OCI-LY1 (cell line): ENCODE measurements around the gene RTCB.

ENCODE experiments used
- H2AFZ ChIP-seq: fragments of 200-600 bp; sonication (generic), shearing (Covaris generic); 2 replicates; pipeline ENCODE4 v1.6.0; 2014; ENCODE audit warnings: antibody characterized with exemption, mild to moderate bottlenecking, low read length
- H3F3A ChIP-seq: fragments of 200-600 bp; sonication (generic), shearing (Covaris generic); 2 replicates; pipeline ENCODE4 v1.6.0; 2014; ENCODE audit warnings: mild to moderate bottlenecking, antibody characterized with exemption, low read length, moderate library complexity; ENCODE audit not compliant: insufficient read depth
- H3K27ac ChIP-seq: fragments of 200-600 bp; sonication (generic); 2 replicates; pipeline ENCODE4 v1.5.1; 2014; ENCODE audit warnings: low read length, mixed run types, mild to moderate bottlenecking, low read depth; ENCODE audit not compliant: poor library complexity, severe bottlenecking
- H3K27me3 ChIP-seq: fragments of 200-600 bp; sonication (generic); 2 replicates; pipeline ENCODE4 v1.6.0; 2014; ENCODE audit warnings: antibody characterized with exemption, mild to moderate bottlenecking, low read length, moderate library complexity; ENCODE audit not compliant: insufficient read depth
- H3K36me3 ChIP-seq: fragments of 200-600 bp; sonication (generic); 2 replicates; pipeline ENCODE4 v1.6.1; 2014; ENCODE audit warnings: mild to moderate bottlenecking, antibody characterized with exemption, low read length, moderate library complexity, mixed read lengths; ENCODE audit not compliant: insufficient read depth
- H3K4me1 ChIP-seq: fragments of 200-600 bp; sonication (generic); 2 replicates; pipeline ENCODE4 v1.5.1; 2014; ENCODE audit warnings: mild to moderate bottlenecking, low read length, moderate library complexity; ENCODE audit not compliant: insufficient read depth, severe bottlenecking
- H3K4me2 ChIP-seq: fragments of 200-600 bp; sonication (generic), shearing (Covaris generic); 2 replicates; pipeline ENCODE4 v1.6.1; 2014; ENCODE audit warnings: low read length
- H3K4me3 ChIP-seq: fragments of 200-600 bp; sonication (generic); 2 replicates; pipeline ENCODE4 v1.5.1; 2014; ENCODE audit warnings: low read length, low read depth, mild to moderate bottlenecking, mixed read lengths; ENCODE audit not compliant: poor library complexity, severe bottlenecking
- H3K79me2 ChIP-seq: fragments of 200-600 bp; shearing (Covaris generic); 2 replicates; pipeline ENCODE4 v1.6.1; 2016; ENCODE audit warnings: mixed run types, low read length, mixed read lengths; ENCODE audit not compliant: insufficient read depth
- H3K9ac ChIP-seq: fragments of 200-600 bp; sonication (generic), shearing (Covaris generic); 2 replicates; pipeline ENCODE4 v1.6.1; 2014; ENCODE audit warnings: mild to moderate bottlenecking, low read length, mixed read lengths
- H3K9me2 ChIP-seq: fragments of 200-600 bp; sonication (generic), shearing (Covaris generic); 2 replicates; pipeline ENCODE4 v1.6.1; 2014; ENCODE audit warnings: low read depth, mild to moderate bottlenecking, low read length, mixed read lengths
- H3K9me3 ChIP-seq: fragments of 200-600 bp; shearing (Covaris generic); 2 replicates; pipeline ENCODE4 v1.6.1; 2014; ENCODE audit warnings: low read length, mixed read lengths
- H4K20me1 ChIP-seq: fragments of 200-600 bp; sonication (generic), shearing (Covaris generic); 2 replicates; pipeline ENCODE4 v1.6.0; 2016; ENCODE audit warnings: mild to moderate bottlenecking, low read length; ENCODE audit not compliant: insufficient read depth
- EZH2 ChIP-seq: fragments of 200-600 bp; sonication (generic), shearing (Covaris generic); IDR thresholded peaks from 2 replicates; pipeline ENCODE4 v1.8.0; 2017; ENCODE audit warnings: borderline replicate concordance, mixed run types, mild to moderate bottlenecking, antibody characterized with exemption, low read length, moderate library complexity, mixed read lengths
- TF ChIP-seq, protein P1 (sequence below): fragments of 200-600 bp; sonication (generic), shearing (Covaris generic); IDR thresholded peaks from 2 replicates; pipeline ENCODE4 v1.5.1; 2017; ENCODE audit warnings: mild to moderate bottlenecking, antibody characterized with exemption, low read length, moderate library complexity, mixed read lengths

Gene RTCB

DNA sequence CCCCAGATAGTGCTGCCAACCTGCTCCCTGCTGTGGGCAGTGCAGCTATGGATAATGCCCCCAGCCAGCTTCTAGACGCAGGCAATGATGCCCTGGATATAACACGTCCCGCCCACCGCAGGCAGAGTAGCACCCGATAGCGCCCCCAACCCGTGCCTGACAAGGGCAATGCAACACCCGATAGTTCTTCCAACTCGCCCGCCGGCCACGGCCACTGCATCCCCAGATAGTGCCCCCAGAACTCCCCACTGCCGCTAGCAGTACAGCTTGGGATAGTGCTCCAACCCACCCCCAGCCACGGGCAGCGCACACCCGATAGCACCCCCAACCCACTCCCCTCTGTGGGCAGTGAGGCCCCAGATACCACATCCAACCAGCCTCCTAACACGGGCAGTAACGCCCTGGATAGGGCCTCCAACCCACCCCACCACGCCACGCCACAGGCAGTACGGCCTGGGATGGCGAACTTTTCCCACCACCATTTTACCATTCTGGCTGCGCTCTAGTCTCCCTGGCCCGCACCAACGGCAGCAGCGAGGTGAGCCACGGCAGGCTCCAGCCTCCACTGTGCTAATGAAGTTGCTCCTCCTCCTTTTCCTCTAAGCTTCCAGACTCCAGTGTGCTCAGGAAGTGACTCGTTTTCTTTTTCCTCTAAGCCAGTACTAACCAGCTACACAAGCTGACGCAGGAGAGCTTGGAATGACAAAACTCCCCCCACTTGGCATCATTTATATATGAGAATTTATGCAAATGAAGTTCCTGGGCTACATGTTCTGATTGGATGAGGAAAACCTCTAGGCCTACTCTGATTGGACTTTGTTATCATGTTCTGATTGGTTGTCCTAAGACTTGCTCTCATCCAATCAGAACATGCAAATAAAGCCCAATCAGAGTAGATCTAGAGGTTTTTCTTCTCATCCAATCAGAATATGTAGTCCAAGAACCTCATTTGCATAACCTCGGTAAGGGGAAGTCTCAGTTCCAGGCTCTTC, 57.4 kb downstream of the RTCB start:
- no peak overlapping the region for H3K4me2 ChIP-seq
- no peaks in the 10 kb centered on the region for H4K20me1 ChIP-seq
- TF ChIP-seq, protein P1, sequence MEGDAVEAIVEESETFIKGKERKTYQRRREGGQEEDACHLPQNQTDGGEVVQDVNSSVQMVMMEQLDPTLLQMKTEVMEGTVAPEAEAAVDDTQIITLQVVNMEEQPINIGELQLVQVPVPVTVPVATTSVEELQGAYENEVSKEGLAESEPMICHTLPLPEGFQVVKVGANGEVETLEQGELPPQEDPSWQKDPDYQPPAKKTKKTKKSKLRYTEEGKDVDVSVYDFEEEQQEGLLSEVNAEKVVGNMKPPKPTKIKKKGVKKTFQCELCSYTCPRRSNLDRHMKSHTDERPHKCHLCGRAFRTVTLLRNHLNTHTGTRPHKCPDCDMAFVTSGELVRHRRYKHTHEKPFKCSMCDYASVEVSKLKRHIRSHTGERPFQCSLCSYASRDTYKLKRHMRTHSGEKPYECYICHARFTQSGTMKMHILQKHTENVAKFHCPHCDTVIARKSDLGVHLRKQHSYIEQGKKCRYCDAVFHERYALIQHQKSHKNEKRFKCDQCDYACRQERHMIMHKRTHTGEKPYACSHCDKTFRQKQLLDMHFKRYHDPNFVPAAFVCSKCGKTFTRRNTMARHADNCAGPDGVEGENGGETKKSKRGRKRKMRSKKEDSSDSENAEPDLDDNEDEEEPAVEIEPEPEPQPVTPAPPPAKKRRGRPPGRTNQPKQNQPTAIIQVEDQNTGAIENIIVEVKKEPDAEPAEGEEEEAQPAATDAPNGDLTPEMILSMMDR = no peak
- TF ChIP-seq EZH2 = no peak
- H3K36me3 ChIP-seq = no peaks in the 10 kb centered on the region
- H3K4me1 ChIP-seq = no peaks in the 10 kb centered on the region
- no peak overlapping the region for H3K9ac ChIP-seq
- no peak overlapping the region for H3K4me3 ChIP-seq
- H3F3A ChIP-seq = no peaks in the 10 kb centered on the region
- no peak overlapping the region for H3K27ac ChIP-seq
- no peaks in the 10 kb centered on the region for H3K79me2 ChIP-seq
- no peaks in the 10 kb centered on the region for H3K9me2 ChIP-seq
- H3K9me3 ChIP-seq = no peaks in the 10 kb centered on the region
- H3K27me3 ChIP-seq = no peaks in the 10 kb centered on the region
- H2AFZ ChIP-seq = no peak overlapping the region

DNA sequence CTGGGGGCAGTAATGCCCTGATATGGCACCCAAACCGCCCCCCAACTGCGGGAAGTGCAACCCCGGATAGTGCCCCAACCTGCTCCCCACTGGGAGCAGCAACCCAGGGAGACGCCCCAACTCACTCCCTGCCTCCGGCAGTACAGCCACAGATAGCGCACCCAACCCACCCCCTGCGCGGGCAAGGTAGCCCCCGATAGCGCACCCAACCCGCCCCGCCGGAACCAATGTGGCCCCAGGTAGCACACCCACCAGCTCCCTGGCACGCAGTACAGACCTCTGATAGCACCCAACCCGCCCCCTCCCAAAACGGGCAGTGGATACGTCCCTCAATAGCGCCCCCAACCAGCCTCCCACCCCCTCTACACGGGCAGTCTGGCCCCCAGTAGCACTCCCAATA, 58.2 kb downstream of the RTCB start:
- Histone ChIP-seq H3K36me3 (no peaks in the 10 kb centered on the region), H3F3A (no peaks in the 10 kb centered on the region), H3K4me1 (no peaks in the 10 kb centered on the region), H4K20me1 (no peaks in the 10 kb centered on the region), H2AFZ (no peak overlapping the region), H3K4me3 (no peak overlapping the region), H3K27me3 (no peaks in the 10 kb centered on the region), H3K27ac (no peak overlapping the region), H3K9ac (no peak overlapping the region), H3K9me3 (no peaks in the 10 kb centered on the region), H3K9me2 (no peaks in the 10 kb centered on the region), H3K4me2 (no peak overlapping the region), H3K79me2 (no peaks in the 10 kb centered on the region)
- TF ChIP-seq, protein P1 = no peak
- no peak for TF ChIP-seq EZH2

DNA sequence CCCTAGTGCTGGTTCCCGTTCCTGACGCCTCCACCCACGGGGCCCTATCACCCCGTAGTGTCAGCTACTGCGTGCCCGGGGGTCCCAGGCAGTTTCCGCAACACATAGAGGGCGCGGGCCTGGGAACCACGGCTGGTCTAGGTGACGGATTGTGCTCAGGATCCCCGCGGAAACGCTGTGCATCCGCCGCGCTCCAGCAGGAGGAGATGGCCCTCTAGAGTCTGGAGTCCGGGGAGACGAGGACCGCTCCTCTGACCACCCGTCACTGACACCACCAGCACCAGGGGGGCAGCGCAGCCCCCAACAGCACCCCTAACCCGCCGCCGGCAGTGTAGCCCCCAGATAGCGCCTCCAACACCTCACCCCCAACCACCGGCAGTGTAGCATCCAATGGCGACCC, 58.8 kb downstream of the RTCB start:
- Histone ChIP-seq H4K20me1 (no peaks in the 10 kb centered on the region), H3K79me2 (no peaks in the 10 kb centered on the region), H3K36me3 (no peaks in the 10 kb centered on the region), H3K9me3 (no peaks in the 10 kb centered on the region), H3F3A (no peaks in the 10 kb centered on the region), H3K4me2 (no peak overlapping the region), H3K27ac (no peak overlapping the region), H3K4me3 (no peak overlapping the region), H2AFZ (no peak overlapping the region), H3K27me3 (no peaks in the 10 kb centered on the region), H3K9ac (no peak overlapping the region), H3K9me2 (no peaks in the 10 kb centered on the region), H3K4me1 (no peaks in the 10 kb centered on the region)
- no peak for TF ChIP-seq EZH2
- TF ChIP-seq, protein P1 = no peak
